Measurements from ENCODE around the gene PHF14. TPM values are rescaled to one million over a fixed set of nuclear protein-coding genes. Genes with fewer than 3 reads are reported as not detected.

The PHF14 gene
- total and polyA plus RNA-seq, 2 donors (not counting 1 experiment from before 2014, with no cell fraction given), result 9.6 to 43.7 TPM

DNA sequence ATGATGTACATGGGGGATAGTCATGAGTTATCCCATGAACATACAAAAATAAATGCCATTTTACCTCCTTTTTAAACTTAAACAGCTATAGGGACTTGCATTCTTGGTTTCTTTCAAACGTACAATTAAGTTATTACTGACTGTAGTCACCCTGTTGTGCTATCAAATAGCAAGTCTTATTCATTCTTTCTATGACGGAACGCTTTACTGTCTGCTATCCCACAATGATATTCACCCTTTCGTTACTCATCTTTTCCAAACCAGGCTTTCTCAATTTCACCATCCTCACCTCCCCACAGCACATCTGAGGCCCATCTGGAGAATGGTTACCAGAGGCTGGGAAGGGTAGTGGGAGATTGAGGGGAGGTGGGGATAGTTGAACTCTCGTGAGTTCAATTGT is 218.8 kb downstream of the PHF14 start:
- Mint-ChIP-seq H3K27me3 (peaks cover 8% of the 10 kb centered on the region), H3K9me3 (ENCODE audit: insufficient read depth) (no peaks in the 10 kb centered on the region), H3K27ac (no peak overlapping the region), H3K4me1 (no peaks in the 10 kb centered on the region), H3K4me3 (no peak overlapping the region)
- TF ChIP-seq, protein P1, sequence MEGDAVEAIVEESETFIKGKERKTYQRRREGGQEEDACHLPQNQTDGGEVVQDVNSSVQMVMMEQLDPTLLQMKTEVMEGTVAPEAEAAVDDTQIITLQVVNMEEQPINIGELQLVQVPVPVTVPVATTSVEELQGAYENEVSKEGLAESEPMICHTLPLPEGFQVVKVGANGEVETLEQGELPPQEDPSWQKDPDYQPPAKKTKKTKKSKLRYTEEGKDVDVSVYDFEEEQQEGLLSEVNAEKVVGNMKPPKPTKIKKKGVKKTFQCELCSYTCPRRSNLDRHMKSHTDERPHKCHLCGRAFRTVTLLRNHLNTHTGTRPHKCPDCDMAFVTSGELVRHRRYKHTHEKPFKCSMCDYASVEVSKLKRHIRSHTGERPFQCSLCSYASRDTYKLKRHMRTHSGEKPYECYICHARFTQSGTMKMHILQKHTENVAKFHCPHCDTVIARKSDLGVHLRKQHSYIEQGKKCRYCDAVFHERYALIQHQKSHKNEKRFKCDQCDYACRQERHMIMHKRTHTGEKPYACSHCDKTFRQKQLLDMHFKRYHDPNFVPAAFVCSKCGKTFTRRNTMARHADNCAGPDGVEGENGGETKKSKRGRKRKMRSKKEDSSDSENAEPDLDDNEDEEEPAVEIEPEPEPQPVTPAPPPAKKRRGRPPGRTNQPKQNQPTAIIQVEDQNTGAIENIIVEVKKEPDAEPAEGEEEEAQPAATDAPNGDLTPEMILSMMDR (IDR thresholded peaks at IDR 0.05), result no peak
- no peak for TF ChIP-seq EZH2 (IDR thresholded peaks at IDR 0.05; ENCODE audit: borderline replicate concordance, insufficient read depth, low read depth, low read length, poor library complexity, severe bottlenecking)
- no peak overlapping the region for H3K9ac ChIP-seq (ENCODE audit: low read length)
- ATAC-seq (ENCODE audit: low read depth), result no peak
- H3K9me3 ChIP-seq (ENCODE audit: control extremely low read depth in 1 of 3, control insufficient read depth in 2 of 3, insufficient read depth in 1 of 3, low read length in 2 of 3), result no peaks in the 10 kb centered on the region
- H3K4me2 ChIP-seq (replicated peaks; ENCODE audit: low read depth, low read length, poor library complexity, severe bottlenecking), result no peak overlapping the region
- no peaks in the 10 kb centered on the region for H3K79me2 ChIP-seq (ENCODE audit: control insufficient read depth, insufficient read depth, low read length)
- H3K27me3 ChIP-seq (replicated peaks in 1 of 4; ENCODE audit: control extremely low read depth in 1 of 4, control insufficient read depth in 3 of 4, insufficient read depth in 4 of 4, low read length in 3 of 4), result no peaks in the 10 kb centered on the region
- no peaks in the 10 kb centered on the region for H3K36me3 ChIP-seq (replicated peaks in 1 of 2; ENCODE audit: control extremely low read depth in 1 of 2, control insufficient read depth in 1 of 2, extremely low read depth in 1 of 2, insufficient read depth in 2 of 2, low read length in 1 of 2)
- POLR2A ChIA-PET, result no interaction called here
- H3K27ac ChIP-seq (ENCODE audit: low read length in 2 of 2), result no peak overlapping the region
- DNase-seq, result no peak
- H2AFZ ChIP-seq (ENCODE audit: insufficient read depth, low read depth, low read length, poor library complexity, severe bottlenecking), result no peak overlapping the region
- no peaks in the 10 kb centered on the region for H4K20me1 ChIP-seq (ENCODE audit: control insufficient read depth, insufficient read depth, low read length, poor library complexity, severe bottlenecking)
- intact Hi-C loops (cut with micrococcal nuclease), result no loop called here
- H3K4me1 ChIP-seq (ENCODE audit: control insufficient read depth in 2 of 2, insufficient read depth in 2 of 2, low read length in 2 of 2), result no peaks in the 10 kb centered on the region
- CTCF ChIA-PET, result interaction anchor here (1.8 kb wide), 1 partner anchor 19 kb away, joined by 4 read pairs; no protein-coding TSS in a partner anchor
- H3K4me3 ChIP-seq (ENCODE audit: control extremely low read depth in 1 of 5, extremely low read depth in 1 of 5, insufficient read depth in 1 of 5, low read depth in 2 of 5, low read length in 4 of 5), result no peak overlapping the region
- 88% methylated on average over 3 of the region's 5 CpGs for WGBS (ENCODE audit: insufficient coverage)

- H3K27me3 ChIP-seq (replicated peaks in 1 of 4; ENCODE audit: control extremely low read depth in 1 of 4, control insufficient read depth in 3 of 4, insufficient read depth in 4 of 4, low read length in 3 of 4), result no peaks in the 10 kb centered on the region
- no peaks in the 10 kb centered on the region for H3K79me2 ChIP-seq (ENCODE audit: control insufficient read depth, insufficient read depth, low read length)
- H4K20me1 ChIP-seq (ENCODE audit: control insufficient read depth, insufficient read depth, low read length, poor library complexity, severe bottlenecking), result no peaks in the 10 kb centered on the region
- ChIA-PET POLR2A (no interaction called here), CTCF (interaction anchor here (1.8 kb wide), 1 partner anchor 18 kb away, joined by 4 read pairs; no protein-coding TSS in a partner anchor)
- no peaks in the 10 kb centered on the region for H3K4me1 ChIP-seq (ENCODE audit: control insufficient read depth in 2 of 2, insufficient read depth in 2 of 2, low read length in 2 of 2)
- no peak overlapping the region for H3K4me3 ChIP-seq (ENCODE audit: control extremely low read depth in 1 of 5, extremely low read depth in 1 of 5, insufficient read depth in 1 of 5, low read depth in 2 of 5, low read length in 4 of 5)
- Mint-ChIP-seq H3K27ac (no peak overlapping the region), H3K27me3 (peaks cover 8% of the 10 kb centered on the region), H3K9me3 (ENCODE audit: insufficient read depth) (no peaks in the 10 kb centered on the region), H3K4me1 (no peaks in the 10 kb centered on the region), H3K4me3 (no peak overlapping the region)
- DNase-seq (no peak), ATAC-seq (ENCODE audit: low read depth) (no peak)
- no peak overlapping the region for H3K27ac ChIP-seq (ENCODE audit: low read length in 2 of 2)
- no peak overlapping the region for H3K9ac ChIP-seq (ENCODE audit: low read length)
- no peak overlapping the region for H2AFZ ChIP-seq (ENCODE audit: insufficient read depth, low read depth, low read length, poor library complexity, severe bottlenecking)
- WGBS (ENCODE audit: insufficient coverage), result 33% methylated on average over 10 of the region's 17 CpGs
- no peak overlapping the region for H3K4me2 ChIP-seq (replicated peaks; ENCODE audit: low read depth, low read length, poor library complexity, severe bottlenecking)
- H3K9me3 ChIP-seq (ENCODE audit: control extremely low read depth in 1 of 3, control insufficient read depth in 2 of 3, insufficient read depth in 1 of 3, low read length in 2 of 3), result no peaks in the 10 kb centered on the region
- no peaks in the 10 kb centered on the region for H3K36me3 ChIP-seq (replicated peaks in 1 of 2; ENCODE audit: control extremely low read depth in 1 of 2, control insufficient read depth in 1 of 2, extremely low read depth in 1 of 2, insufficient read depth in 2 of 2, low read length in 1 of 2)
- intact Hi-C loops (cut with micrococcal nuclease), result no loop called here
- no peak for TF ChIP-seq EZH2 (IDR thresholded peaks at IDR 0.05; ENCODE audit: borderline replicate concordance, insufficient read depth, low read depth, low read length, poor library complexity, severe bottlenecking)
- TF ChIP-seq, protein P1 (IDR thresholded peaks at IDR 0.05), result no peak
Measured at GRCh38 chr7:11193131-11193867, 219.6 kb downstream of the PHF14 start.
